Measurements from ENCODE around the gene KCNMA1. TPM values are rescaled to one million over a fixed set of nuclear protein-coding genes. Genes with fewer than 3 reads are reported as not detected.

The KCNMA1 gene
- total RNA-seq, 1 donor: 77.8 TPM

DNA sequence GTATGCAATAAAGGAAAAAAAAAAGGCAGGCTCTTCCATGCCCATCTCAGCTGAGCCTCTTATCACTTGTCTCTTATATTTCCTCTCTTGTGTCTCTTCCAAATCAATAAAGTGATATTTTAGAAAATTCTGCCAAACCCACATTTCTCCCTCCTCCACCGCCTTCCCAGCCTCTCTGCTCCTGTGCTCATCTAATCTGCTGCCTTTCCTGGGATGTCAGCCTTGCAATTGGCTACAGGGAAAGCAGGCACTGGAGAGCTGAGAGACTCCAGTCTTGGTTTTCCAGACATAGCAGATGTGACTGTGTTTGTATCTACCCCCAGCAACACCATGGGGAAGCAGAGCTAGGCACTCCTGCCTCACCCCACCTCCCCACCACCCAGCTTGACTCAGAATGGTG, 298.4 kb downstream of the KCNMA1 start:
- no peak overlapping the region for H3K4me2 ChIP-seq (ENCODE audit: insufficient read depth, low read length)
- H3K4me3 ChIP-seq (ENCODE audit: insufficient read depth, low read length): no peak overlapping the region
- H4K20me1 ChIP-seq (ENCODE audit: insufficient read depth, low read length): no peaks in the 10 kb centered on the region
- no peaks in the 10 kb centered on the region for H3K9me3 ChIP-seq (ENCODE audit: low read depth, low read length)
- H3K4me1 ChIP-seq (ENCODE audit: insufficient read depth, low read length): no peaks in the 10 kb centered on the region
- no peaks in the 10 kb centered on the region for H3K27me3 ChIP-seq (ENCODE audit: insufficient read depth, low read length)
- TF ChIP-seq, protein P1, sequence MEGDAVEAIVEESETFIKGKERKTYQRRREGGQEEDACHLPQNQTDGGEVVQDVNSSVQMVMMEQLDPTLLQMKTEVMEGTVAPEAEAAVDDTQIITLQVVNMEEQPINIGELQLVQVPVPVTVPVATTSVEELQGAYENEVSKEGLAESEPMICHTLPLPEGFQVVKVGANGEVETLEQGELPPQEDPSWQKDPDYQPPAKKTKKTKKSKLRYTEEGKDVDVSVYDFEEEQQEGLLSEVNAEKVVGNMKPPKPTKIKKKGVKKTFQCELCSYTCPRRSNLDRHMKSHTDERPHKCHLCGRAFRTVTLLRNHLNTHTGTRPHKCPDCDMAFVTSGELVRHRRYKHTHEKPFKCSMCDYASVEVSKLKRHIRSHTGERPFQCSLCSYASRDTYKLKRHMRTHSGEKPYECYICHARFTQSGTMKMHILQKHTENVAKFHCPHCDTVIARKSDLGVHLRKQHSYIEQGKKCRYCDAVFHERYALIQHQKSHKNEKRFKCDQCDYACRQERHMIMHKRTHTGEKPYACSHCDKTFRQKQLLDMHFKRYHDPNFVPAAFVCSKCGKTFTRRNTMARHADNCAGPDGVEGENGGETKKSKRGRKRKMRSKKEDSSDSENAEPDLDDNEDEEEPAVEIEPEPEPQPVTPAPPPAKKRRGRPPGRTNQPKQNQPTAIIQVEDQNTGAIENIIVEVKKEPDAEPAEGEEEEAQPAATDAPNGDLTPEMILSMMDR (IDR thresholded peaks at IDR 0.05; ENCODE audit: extremely low read depth, low read depth, low read length): no peak
- H3K79me2 ChIP-seq (ENCODE audit: insufficient read depth, low read length): no peaks in the 10 kb centered on the region
- DNase-seq (ENCODE audit: insufficient read length, low spot score, missing footprints): no peak
- H3K27ac ChIP-seq (ENCODE audit: low read depth, low read length): no peak overlapping the region
- no peaks in the 10 kb centered on the region for H3K36me3 ChIP-seq (ENCODE audit: insufficient read depth, low read length)
- no peak overlapping the region for H2AFZ ChIP-seq (ENCODE audit: low read length)

DNA sequence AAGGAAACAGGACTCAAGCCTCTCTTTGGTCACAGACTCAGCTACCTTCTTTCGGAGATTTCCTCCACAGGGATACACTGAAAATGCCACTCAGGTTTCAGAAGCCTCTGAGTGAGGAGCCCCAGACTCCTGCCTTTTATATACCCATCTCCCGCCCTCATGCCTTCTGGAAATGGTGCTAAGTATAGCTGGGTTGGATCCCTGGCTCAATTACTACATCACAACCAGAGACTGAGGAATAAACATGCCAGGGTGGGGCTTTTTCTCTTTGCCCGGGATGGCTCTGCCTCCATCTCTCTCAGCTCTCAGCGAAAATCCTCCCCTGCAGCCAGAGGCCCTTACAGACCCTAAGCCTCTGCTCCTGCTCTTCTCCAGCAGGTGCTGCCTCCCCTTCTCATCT, 299.5 kb downstream of the KCNMA1 start:
- no peak for DNase-seq (ENCODE audit: insufficient read length, low spot score, missing footprints)
- H3K4me2 ChIP-seq (ENCODE audit: insufficient read depth, low read length): no peak overlapping the region

DNA sequence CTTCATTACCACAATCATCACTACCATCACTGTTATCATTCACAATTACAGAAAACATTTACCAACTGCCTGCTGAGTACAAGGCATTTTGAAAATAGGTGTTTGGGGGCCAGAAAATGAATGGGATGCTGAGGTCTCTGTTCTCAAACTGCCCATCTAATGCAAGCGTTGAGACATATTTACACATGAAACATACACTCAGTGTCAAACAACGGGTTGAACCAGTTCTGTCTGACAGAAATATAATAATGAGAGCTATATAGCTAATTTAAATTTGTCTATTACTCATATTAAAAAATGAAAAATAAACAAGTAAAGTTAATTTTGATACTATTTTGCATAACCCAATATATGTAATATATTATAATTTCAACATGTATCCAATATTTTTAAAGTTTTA, 303.1 kb downstream of the KCNMA1 start:
- no peaks in the 10 kb centered on the region for H3K27me3 ChIP-seq (ENCODE audit: insufficient read depth, low read length)
- no peak overlapping the region for H3K27ac ChIP-seq (ENCODE audit: low read depth, low read length)
- H2AFZ ChIP-seq (ENCODE audit: low read length): no peak overlapping the region
- H4K20me1 ChIP-seq (ENCODE audit: insufficient read depth, low read length): no peaks in the 10 kb centered on the region
- no peaks in the 10 kb centered on the region for H3K79me2 ChIP-seq (ENCODE audit: insufficient read depth, low read length)
- H3K4me3 ChIP-seq (ENCODE audit: insufficient read depth, low read length): no peak overlapping the region
- H3K9me3 ChIP-seq (ENCODE audit: low read depth, low read length): no peaks in the 10 kb centered on the region
- TF ChIP-seq, protein P1 (IDR thresholded peaks at IDR 0.05; ENCODE audit: extremely low read depth, low read depth, low read length): no peak
- no peaks in the 10 kb centered on the region for H3K4me1 ChIP-seq (ENCODE audit: insufficient read depth, low read length)
- no peak overlapping the region for H3K4me2 ChIP-seq (ENCODE audit: insufficient read depth, low read length)
- no peaks in the 10 kb centered on the region for H3K36me3 ChIP-seq (ENCODE audit: insufficient read depth, low read length)
- no peak for DNase-seq (ENCODE audit: insufficient read length, low spot score, missing footprints)

More for the DNA sequence above, 299.5 kb downstream of the KCNMA1 start:
- Histone ChIP-seq H3K4me3 (ENCODE audit: insufficient read depth, low read length) (no peak overlapping the region), H3K27ac (ENCODE audit: low read depth, low read length) (no peak overlapping the region), H4K20me1 (ENCODE audit: insufficient read depth, low read length) (no peaks in the 10 kb centered on the region), H3K4me1 (ENCODE audit: insufficient read depth, low read length) (no peaks in the 10 kb centered on the region), H3K9me3 (ENCODE audit: low read depth, low read length) (no peaks in the 10 kb centered on the region), H3K36me3 (ENCODE audit: insufficient read depth, low read length) (no peaks in the 10 kb centered on the region), H2AFZ (ENCODE audit: low read length) (no peak overlapping the region), H3K27me3 (ENCODE audit: insufficient read depth, low read length) (no peaks in the 10 kb centered on the region), H3K79me2 (ENCODE audit: insufficient read depth, low read length) (no peaks in the 10 kb centered on the region)
- TF ChIP-seq, protein P1 (IDR thresholded peaks at IDR 0.05; ENCODE audit: extremely low read depth, low read depth, low read length): no peak

DNA sequence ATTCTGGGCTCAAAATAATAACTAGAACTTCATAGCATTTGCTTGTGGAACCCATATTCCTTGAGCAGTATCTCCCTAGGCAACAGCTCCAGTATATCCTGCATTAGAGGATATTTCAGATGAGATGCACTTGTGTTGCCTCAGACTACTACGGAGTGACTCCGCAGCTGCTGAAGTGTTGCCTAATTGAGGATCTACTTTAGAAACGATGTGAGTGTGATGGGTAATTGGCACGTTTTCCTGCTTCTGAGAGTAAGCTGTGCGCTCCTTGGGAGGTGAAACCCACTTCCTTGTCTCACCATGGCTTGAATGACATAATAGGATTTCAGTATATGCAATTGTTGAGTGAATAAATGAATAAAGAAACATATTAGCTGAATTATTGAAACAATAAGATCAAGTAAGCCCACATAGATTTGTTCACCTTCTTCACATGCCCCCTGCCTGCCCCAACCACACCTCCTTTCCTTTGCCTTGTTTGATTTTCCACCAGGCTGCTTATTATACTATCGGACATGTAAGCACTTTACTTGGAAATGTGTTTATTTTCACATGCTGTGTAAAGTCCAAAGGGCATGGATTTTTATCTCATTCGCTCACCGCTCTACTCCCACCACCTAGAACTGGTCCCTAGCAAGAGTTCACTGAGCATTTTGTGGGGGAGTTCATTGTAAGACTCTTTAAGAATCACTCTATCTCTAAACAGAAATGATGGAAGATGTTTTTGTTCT, 303.8 kb downstream of the KCNMA1 start:
- H3K36me3 ChIP-seq (ENCODE audit: insufficient read depth, low read length): no peaks in the 10 kb centered on the region
- DNase-seq (ENCODE audit: insufficient read length, low spot score, missing footprints): no peak
- H3K27me3 ChIP-seq (ENCODE audit: insufficient read depth, low read length): no peaks in the 10 kb centered on the region
- no peak overlapping the region for H2AFZ ChIP-seq (ENCODE audit: low read length)
- TF ChIP-seq, protein P1 (IDR thresholded peaks at IDR 0.05; ENCODE audit: extremely low read depth, low read depth, low read length): no peak
- no peak overlapping the region for H3K27ac ChIP-seq (ENCODE audit: low read depth, low read length)
- H3K4me3 ChIP-seq (ENCODE audit: insufficient read depth, low read length): no peak overlapping the region
- no peak overlapping the region for H3K4me2 ChIP-seq (ENCODE audit: insufficient read depth, low read length)
- H4K20me1 ChIP-seq (ENCODE audit: insufficient read depth, low read length): no peaks in the 10 kb centered on the region
- no peaks in the 10 kb centered on the region for H3K4me1 ChIP-seq (ENCODE audit: insufficient read depth, low read length)
- H3K9me3 ChIP-seq (ENCODE audit: low read depth, low read length): no peaks in the 10 kb centered on the region
- H3K79me2 ChIP-seq (ENCODE audit: insufficient read depth, low read length): no peaks in the 10 kb centered on the region

Measured in osteoblast (primary cell).